ENCODE results near the gene GPN3.
"Not testable (repeated sequence)": the region's sequence is repeated elsewhere in the genome, so short reads cannot be mapped to it uniquely, and the experiment has no call there.

DNA sequence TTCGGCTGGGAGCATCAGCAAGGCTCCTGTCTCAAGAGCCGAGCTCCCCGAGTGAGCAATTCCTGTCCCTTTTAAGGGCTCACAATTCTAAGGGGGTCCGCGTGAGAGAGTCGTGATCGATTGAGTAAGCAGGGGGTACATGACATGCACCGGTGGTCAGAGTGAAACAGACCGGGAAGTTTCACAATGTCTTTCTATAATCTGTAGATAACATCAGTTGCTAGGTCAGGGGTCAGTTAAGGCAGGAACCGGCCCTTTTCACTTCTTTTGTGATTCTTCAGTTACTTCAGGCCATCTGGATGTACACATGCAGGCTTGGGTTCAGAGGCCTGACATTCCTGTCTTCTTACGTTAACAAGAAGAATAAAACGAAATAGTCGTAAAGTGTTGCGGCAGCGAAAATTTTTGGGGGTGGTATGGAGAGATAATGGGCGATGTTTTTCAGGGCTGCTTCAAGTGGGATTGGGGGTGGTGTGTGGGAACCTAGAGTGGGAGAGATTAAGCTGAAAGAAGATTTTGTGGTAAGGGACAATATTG is 62.9 kb downstream of the GPN3 start:
- not testable (repeated sequence) for TF ChIP-seq POLR2A (IDR thresholded peaks at IDR 0.05)
- TF ChIP-seq, protein P1, sequence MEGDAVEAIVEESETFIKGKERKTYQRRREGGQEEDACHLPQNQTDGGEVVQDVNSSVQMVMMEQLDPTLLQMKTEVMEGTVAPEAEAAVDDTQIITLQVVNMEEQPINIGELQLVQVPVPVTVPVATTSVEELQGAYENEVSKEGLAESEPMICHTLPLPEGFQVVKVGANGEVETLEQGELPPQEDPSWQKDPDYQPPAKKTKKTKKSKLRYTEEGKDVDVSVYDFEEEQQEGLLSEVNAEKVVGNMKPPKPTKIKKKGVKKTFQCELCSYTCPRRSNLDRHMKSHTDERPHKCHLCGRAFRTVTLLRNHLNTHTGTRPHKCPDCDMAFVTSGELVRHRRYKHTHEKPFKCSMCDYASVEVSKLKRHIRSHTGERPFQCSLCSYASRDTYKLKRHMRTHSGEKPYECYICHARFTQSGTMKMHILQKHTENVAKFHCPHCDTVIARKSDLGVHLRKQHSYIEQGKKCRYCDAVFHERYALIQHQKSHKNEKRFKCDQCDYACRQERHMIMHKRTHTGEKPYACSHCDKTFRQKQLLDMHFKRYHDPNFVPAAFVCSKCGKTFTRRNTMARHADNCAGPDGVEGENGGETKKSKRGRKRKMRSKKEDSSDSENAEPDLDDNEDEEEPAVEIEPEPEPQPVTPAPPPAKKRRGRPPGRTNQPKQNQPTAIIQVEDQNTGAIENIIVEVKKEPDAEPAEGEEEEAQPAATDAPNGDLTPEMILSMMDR (IDR thresholded peaks at IDR 0.05), result not testable (repeated sequence)
